ENCODE data around the gene TSPAN14. TPM values are rescaled to one million over a fixed set of nuclear protein-coding genes. Genes with fewer than 3 reads are reported as not detected.
A peak's percentile ranks its signal among the peaks of the same experiment; 100 is the strongest.

The TSPAN14 gene
- total and polyA plus RNA-seq, 2 of the 13 experiments (the other 11 are each of a cell fraction or from before 2014, with no cell fraction given), result 24.1 to 80.6 TPM

- TF ChIP-seq SNRNP70 (IDR thresholded peaks at IDR 0.05; ENCODE audit: low read depth, low read length), result no peak
- peak; percentile 16; the same call in 1 of the 2 replicates for TF ChIP-seq ZNF292 (CRISPR knock-in tag; IDR thresholded peaks at IDR 0.05; ENCODE audit: borderline replicate concordance, low read depth)
- peak; percentile 74 for TF ChIP-seq ZNF687 (CRISPR knock-in tag; IDR thresholded peaks at IDR 0.05)
- TF ChIP-seq KDM2A (CRISPR knock-in tag; IDR thresholded peaks at IDR 0.05; ENCODE audit: borderline replicate concordance, low read depth), result 0 out of 2 replicates have a peak, but pooled peaks have one; percentile 32
- TF ChIP-seq FOXJ3 (CRISPR knock-in tag; IDR thresholded peaks at IDR 0.05; ENCODE audit: borderline replicate concordance), result no peak
- 0 out of 2 replicates have a peak, but pooled peaks have one; percentile 43 for TF ChIP-seq ZSCAN31 (CRISPR knock-in tag; IDR thresholded peaks at IDR 0.05; ENCODE audit: low read depth)
- TF ChIP-seq ZNF569 (CRISPR knock-in tag; IDR thresholded peaks at IDR 0.05; ENCODE audit: borderline replicate concordance), result no peak
- TF ChIP-seq PAXIP1 (CRISPR knock-in tag; conservative IDR thresholded peaks at IDR 0.05), result peak; percentile 58; the same call in 1 of the 2 replicates
- 0 out of 2 replicates have a peak, but pooled peaks have one; percentile 28 for TF ChIP-seq FOXP4 (CRISPR knock-in tag; IDR thresholded peaks at IDR 0.05)
- TF ChIP-seq ARID5B (CRISPR knock-in tag; IDR thresholded peaks at IDR 0.05), result peak; percentile 63
- 0 out of 2 replicates have a peak, but pooled peaks have one; percentile 43 for TF ChIP-seq ZNF691 (CRISPR knock-in tag; IDR thresholded peaks at IDR 0.05; ENCODE audit: borderline replicate concordance, low read depth)
- TF ChIP-seq ZNF607 (CRISPR knock-in tag; IDR thresholded peaks at IDR 0.05; ENCODE audit: borderline replicate concordance), result 0 out of 2 replicates have a peak, but pooled peaks have one; percentile 34
Observed at GRCh38 chr10:80504158-80504811, 50.2 kb downstream of the TSPAN14 start (continued).
